Measurements from ENCODE around the gene FAM89B.
"Not testable (repeated sequence)": the region's sequence is repeated elsewhere in the genome, so short reads cannot be mapped to it uniquely, and the experiment has no call there.

FAM89B gene

DNA sequence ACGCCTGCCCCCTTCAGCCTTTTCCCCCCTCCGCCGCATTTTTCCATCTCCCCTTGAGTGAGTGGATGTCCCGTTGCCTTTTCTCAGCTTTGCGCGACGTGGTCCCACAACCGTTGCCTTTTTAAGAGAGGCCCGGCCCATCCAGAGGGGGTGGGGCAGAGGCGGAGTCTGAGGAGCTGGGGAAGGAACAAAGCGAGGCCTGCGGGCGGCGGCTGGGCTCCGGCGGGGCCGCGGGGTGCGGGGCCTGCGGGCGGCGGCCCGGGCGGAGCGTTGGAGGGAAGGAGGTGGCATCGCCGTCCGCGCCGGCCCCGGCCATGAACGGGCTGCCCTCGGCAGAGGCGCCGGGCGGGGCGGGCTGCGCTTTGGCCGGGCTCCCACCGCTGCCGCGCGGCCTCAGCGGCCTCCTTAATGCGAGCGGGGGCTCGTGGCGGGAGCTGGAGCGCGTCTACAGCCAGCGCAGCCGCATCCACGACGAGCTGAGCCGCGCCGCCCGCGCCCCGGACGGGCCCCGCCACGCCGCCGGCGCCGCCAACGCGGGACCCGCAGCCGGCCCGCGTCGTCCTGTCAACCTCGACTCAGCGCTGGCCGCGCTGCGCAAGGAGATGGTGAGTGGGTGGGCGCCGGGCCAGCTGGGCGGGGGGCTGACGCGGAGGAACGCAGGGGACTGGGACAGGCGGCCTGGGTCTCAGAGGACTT, at the start of gene FAM89B:
FAM89B (plus strand) TSS at position 183 of the 696 bp plus-strand sequence; CDS start at position 315, 132 bp downstream.
- peak; percentile 63 for DNase-seq (ENCODE audit: low read depth)

DNA sequence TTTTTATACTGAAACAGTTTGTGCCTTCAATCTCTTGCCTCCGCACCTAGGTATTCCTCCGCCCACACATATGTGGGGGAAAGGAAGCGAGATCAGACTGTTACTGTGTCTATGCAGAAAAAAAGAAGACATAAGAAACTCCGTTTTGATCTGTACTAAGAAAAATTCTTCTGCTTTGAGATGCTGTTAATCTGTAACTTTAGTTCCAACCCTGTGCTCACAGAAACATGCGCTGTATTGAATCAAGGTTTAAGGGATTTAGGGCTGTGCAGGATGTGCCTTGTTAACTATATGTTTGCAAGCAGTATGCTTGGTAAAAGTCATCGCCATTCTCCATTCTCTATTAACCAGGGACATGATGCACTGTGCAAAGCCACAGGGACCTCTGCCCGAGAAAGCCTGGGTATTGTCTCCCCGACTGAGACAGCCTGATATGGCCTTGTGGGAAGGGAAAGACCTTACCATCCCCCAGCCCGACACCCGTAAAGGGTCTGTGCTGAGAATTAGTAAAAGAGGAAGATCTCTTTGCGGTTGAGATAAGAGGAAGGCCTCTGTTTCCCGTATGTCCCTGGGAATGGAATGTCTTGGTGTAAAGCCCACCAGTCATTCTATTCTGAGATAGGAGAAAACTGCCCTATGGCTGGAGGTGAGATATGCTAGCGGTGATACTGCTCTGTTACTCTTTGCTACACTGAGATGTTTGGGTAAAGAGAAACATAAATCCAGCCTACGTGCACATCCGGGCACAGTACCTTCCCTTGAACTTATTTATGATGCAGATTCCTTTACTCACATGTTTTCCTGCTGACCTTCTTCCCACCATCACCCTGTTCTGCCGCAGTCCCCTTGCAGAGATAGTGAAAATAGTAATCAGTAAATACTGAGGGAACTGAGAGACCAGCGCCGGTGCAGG, 49.4 kb upstream of the FAM89B start:
- not testable (repeated sequence) for DNase-seq (ENCODE audit: low read depth)

DNA sequence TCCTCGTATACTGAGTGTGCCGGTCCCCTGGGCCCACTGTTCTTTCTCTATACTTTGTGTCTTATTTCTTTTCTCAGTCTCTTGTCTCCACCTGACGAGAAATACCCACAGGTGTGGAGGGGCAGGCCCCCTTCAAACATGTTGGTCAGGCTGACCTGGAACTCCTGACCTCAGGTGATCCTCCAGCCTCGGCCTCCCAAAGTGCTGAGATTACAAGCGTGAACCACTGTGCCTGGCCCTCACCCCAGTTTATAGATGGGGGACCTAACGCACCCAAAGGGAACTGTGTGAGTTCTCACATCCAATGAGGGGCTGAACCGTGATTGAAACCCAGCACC, 48.7 kb upstream of the FAM89B start:
- DNase-seq (ENCODE audit: low read depth) = not testable (repeated sequence)

DNA sequence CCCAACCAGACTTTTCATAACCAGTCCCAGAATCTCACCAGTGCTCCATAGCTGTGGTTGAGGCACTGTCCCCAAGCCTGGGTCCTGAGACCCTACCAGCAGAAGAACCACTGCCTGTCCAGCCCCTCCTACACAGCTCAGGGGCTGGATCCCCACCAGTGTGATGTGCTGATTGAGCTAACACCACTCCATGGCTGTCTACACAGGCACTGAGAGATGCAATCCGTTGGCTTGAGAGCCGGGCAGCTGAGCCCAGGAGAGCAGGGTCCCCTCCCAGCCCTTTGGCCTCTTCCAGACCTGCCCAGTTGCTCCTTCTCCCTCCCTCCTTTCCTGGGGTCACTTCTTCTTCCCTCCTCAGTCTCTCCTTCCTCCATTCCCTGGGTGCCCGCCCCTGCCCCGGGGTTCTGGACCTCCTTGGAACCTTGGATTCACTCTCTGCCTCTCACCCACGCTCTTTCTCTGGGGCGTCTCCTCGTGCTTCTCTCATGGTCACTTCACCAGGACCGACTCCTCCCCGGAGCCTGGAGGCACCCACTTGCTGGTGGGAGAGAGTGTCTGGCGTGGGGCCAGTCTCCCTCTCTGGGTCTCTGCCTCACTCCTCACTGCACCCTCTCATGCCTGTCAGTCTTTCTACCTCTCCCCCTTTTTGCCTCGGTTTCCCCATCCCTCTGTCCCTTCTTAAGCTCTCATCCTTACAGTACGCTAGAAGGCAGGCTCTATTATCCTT, 48.2 kb upstream of the FAM89B start:
- DNase-seq (ENCODE audit: low read depth) = no peak

DNA sequence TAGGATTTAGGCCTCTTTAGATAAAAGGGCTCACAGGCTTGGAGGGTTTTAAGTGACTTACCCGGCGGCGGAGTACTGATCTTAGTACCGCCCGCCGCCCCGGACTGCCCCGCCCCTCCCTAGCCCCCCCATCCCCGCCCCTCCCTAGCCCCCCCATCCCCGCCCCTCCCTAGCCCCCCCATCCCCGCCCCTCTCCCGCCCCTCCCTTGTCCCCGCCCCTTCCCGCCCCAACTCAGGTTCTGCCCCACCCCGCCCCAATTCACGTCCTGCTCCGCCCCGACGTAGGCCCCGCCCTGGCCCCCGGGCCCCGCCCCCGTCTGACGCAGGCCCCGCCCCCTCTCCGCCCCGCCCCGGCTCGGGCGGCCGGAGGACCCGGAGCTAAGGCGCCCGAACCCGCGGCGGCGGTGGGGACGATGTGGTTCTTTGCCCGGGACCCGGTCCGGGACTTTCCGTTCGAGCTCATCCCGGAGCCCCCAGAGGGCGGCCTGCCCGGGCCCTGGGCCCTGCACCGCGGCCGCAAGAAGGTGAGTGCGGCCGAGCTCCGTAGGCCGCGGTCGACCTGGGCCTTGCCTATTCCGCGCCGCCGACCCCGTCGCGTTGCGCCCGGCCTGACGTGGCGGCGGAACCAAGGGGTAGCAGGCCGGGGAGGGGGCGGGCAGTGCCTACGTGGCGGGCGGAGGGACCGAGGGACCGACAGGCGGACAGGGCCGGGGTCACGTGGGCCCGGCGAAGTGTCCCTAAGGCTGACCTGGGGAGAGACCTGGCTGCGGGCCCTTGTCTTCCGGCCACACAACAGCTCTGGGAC, 47.4 kb upstream of the FAM89B start, which contains the start of gene SCYL1:
SCYL1 (plus strand) TSS at position 343 of the 805 bp plus-strand sequence; CDS start at position 414, 71 bp downstream.
- peak; percentile 73 for DNase-seq (ENCODE audit: low read depth)

DNA sequence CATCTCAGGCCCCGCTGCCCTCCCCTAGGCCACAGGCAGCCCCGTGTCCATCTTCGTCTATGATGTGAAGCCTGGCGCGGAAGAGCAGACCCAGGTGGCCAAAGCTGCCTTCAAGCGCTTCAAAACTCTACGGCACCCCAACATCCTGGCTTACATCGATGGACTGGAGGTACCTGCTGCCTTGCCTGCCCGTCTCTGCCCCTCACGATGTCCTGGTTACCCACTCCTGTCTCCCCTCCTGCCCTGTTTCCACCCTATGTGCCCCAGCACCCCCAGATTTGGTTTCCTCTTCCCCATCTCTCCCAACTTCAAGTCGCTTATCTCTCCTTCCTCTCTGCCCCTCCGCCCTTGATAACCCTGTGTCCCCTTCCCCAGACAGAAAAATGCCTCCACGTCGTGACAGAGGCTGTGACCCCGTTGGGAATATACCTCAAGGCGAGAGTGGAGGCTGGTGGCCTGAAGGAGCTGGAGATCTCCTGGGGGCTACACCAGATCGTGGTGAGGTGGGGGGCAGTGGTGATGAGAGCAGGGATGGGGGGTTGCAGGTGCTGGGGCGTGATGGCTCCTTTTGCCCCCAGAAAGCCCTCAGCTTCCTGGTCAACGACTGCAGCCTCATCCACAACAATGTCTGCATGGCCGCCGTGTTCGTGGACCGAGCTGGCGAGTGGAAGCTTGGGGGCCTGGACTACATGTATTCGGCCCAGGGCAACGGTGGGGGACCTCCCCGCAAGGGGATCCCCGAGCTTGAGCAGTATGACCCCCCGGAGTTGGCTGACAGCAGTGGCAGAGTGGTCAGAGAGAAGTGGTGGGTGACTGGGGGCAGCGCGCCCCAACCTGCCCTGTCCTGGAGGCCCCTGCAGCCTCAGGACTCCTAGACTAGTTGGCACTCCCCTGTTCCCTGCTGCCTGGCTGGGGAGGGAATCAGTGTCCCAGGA, 46.5 kb upstream of the FAM89B start:
- DNase-seq (ENCODE audit: low read depth) = no peak

DNA sequence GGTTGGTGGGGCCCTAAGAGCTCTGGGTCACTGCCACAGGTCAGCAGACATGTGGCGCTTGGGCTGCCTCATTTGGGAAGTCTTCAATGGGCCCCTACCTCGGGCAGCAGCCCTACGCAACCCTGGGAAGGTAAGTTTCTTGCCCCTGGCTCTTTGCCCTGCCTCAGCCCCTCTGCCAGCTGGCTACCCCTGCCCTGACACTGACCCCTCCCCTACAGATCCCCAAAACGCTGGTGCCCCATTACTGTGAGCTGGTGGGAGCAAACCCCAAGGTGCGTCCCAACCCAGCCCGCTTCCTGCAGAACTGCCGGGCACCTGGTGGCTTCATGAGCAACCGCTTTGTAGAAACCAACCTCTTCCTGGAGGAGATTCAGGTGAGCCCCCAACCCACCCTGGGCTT, 45.6 kb upstream of the FAM89B start:
- no peak for DNase-seq (ENCODE audit: low read depth)

DNA sequence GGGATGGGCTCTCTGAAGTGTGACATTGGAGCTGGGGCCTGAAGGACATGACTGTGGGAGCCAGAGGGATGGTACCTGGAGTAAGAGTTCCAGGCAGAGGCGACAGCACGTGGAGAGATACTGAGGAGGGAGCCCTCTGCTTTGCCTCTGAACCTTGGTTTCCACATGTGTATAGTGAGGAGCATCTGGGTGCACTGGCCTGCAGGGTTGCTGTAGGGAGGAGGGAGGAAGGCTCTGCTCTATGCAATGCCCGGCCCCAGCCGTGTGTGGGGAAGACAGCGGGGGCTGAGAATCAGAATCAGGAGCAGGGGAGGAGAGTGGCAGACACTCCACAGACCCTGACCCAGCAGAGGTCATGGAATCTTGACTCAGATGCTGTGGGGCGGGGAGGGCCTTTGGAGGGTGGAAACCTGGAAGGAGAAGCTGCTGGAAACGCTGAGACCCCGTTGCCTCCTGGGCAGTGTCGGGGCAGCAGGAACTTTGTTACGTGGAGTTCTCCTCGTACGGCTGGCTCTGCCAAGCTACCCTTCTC, 43.5 kb upstream of the FAM89B start:
- no peak for DNase-seq (ENCODE audit: low read depth)

DNA sequence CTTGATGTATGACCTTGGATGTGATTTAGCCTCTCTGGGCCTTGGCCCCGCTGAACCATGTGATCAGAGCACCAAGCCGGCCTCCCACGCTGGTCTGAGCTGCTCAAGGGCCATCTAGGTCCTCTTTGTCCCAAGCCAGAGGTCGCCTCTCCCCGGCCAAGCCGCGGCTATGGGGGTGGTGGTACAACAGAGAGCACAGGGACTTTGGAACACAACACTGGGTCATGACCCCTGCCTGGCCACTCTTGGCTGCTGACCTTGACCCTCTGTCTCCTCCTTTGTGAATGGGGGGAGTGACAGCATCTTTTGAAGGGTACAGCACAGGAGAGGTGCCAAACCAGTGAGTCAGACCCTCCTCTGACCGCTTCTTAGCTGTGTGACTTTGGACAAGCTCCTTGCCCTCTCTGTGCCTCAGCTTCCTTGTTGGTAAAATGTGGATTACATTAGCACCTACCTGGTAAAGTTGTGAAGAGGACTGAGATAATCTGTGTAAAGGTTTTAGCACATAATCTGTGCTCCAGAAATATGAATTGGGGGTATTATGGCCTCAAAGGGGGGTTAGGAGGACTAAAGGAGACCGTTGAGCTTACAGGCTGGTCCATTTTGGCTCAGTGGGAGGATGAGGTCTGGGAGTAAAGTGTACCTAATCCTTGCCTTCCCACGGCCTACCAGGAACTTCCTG, 42.7 kb upstream of the FAM89B start:
- no peak for DNase-seq (ENCODE audit: low read depth)

DNA sequence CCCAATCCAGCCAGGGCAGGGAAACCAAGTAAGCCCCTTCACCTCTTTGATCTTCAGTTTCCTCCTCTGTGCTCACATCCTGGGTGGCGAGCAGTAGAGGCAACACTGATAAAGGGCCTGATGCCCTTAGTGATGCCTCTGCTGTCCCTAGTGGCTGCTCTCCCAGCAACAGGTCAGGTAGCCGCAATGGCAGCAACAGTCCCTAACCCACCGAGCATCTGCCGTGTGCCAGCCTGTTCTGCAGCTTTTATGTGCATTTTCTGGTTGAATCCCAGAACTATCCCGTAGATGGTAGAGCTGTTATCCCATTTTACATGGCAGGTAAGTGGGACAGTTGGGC, 42.2 kb upstream of the FAM89B start:
- DNase-seq (ENCODE audit: low read depth) = no peak

DNA sequence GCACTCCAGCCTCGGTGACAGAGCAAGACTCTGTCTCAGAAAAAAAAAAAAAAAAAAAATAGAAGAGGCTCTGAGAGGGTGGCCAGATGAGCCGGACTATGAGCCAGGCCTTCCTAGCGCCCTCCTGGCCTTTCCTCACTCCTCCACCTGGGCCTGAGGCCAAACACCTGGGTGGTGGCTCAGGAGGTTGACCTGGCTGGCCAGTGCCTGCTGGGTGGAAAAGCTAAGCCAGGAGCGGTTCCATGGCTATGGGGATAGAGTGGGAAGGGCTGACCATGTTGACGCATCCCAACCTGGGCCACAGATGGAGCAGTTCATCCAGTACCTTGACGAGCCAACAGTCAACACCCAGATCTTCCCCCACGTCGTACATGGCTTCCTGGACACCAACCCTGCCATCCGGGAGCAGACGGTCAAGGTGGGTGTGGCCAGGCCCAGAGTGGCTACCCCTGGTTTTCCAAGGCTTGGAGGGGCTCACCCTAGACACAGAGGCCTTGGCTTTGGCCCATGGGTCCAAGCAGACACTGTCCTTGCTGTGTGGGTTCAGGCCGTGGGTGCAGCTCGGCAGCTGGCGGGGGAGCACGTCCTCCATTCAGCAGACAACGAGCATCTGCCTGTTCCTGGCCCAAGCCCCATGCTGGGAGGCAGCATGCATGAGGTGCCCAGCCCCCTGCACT, 39.8 kb upstream of the FAM89B start:
- DNase-seq (ENCODE audit: low read depth) = no peak

DNA sequence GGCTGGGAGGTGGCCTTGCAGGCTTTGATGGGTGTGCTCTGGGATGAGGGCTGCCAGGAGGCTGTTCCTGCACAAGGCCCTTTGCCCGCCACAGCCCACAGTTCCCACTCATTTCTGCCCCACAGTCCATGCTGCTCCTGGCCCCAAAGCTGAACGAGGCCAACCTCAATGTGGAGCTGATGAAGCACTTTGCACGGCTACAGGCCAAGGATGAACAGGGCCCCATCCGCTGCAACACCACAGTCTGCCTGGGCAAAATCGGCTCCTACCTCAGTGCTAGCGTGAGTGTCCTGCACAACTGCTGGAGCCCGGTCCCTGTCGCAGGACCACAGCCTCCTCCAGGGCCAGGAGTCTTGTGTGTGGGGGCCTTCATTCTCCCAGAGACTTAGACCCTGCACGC, 37.2 kb upstream of the FAM89B start:
- no peak for DNase-seq (ENCODE audit: low read depth)

DNA sequence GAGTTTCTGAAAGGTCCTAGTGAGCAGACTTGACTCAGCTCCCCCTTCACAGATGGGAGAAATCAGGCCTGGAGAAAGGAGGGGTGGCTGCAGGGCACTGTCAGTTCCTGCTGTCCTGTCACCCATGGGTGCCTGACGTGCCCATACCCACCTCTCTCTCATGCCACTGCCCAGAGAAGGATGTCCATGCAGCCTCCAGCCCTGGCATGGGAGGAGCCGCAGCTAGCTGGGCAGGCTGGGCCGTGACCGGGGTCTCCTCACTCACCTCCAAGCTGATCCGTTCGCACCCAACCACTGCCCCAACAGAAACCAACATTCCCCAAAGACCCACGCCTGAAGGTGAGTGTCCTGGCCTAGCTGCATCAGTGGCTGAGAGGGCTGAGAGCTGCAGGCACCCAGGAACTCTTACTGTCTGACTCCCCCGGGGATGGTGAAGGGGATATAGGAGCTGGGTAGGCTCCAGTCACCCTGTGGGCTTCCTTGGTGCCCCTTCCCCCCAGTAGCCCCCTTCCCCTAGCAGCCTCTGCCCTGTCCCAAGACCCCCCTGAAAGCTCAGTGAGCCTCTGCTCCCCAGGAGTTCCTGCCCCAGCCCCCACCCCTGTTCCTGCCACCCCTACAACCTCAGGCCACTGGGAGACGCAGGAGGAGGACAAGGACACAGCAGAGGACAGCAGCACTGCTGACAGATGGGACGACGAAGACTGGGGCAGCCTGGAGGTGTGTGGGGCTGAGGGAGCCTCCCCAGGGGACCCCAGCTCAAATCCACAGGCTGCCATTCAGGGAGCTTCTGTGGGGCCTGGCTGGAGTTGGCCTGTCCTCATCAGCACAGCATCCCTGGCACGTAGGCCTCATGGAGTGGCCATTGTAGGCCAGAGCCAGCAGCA, 35.7 kb upstream of the FAM89B start:
- no peak for DNase-seq (ENCODE audit: low read depth)

DNA sequence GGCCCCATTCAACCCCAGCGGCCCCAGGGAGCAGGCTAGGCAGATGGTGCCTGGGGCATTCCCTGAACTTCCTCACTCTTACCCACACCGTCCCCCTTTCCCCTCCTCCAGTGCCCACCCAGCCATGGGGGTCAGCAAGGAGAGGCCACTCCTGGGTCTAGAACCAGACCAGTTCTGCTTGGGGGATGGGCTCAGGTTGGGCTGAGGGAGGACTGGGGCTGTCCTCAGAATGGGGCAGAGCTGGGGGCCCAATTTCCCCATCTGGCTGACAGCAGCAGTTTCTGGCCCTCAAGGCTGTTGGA, 35.1 kb upstream of the FAM89B start:
- no peak for DNase-seq (ENCODE audit: low read depth)

DNA sequence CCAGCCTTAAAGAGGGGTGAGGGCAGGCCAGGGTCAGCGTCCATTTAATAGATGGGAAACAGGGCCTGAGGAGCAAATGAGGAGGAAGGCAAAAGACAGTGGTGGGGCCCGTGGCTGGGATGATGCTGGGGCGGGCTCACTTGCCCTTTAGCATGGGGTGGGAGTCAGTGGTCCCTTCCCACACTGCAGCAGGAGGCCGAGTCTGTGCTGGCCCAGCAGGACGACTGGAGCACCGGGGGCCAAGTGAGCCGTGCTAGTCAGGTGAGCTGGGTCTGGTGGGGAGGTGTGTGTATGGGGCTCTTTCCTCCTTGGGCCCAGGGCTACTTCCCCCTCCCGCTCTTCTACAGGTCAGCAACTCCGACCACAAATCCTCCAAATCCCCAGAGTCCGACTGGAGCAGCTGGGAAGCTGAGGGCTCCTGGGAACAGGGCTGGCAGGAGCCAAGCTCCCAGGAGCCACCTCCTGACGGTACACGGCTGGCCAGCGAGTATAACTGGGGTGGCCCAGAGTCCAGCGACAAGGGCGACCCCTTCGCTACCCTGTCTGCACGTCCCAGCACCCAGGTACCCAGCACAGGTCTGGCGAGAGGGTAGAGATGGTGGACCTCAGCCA, 34.6 kb upstream of the FAM89B start:
- no peak for DNase-seq (ENCODE audit: low read depth)

DNA sequence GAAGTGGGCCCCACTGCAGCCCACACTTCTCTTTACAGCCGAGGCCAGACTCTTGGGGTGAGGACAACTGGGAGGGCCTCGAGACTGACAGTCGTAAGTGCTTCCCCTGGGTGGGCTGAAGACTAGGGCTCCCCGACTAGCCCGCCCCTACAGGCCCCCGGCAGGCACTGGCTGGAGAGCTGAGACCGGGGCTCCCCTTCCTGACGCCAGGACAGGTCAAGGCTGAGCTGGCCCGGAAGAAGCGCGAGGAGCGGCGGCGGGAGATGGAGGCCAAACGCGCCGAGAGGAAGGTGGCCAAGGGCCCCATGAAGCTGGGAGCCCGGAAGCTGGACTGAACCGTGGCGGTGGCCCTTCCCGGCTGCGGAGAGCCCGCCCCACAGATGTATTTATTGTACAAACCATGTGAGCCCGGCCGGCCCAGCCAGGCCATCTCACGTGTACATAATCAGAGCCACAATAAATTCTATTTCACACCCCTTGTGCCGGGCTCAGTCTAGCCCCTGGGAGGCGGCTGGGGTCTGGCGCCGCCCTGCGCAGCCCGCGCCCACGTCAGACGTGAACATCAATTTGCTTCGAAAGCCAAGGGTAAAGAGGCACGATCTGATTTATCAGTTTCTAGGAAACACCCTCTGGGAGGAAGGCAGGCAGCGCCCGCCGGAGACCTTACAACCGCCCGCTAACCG, 34.0 kb upstream of the FAM89B start:
- no peak for DNase-seq (ENCODE audit: low read depth)

All from stimulated activated CD8-positive, alpha-beta memory T cell treated with anti-CD3 and anti-CD28 coated beads, Interleukin-15, amount 100 ng/mL, for 24 hours (primary cell).